ENCODE results near the gene CREBL2. TPM values are rescaled to one million over a fixed set of nuclear protein-coding genes. Genes with fewer than 3 reads are reported as not detected.

The CREBL2 gene
- total RNA-seq, 1 experiment from 2014 or later = 18.3 TPM

- Histone ChIP-seq H3K4me1 (ENCODE audit: insufficient read depth, low read length) (no peaks in the 10 kb centered on the region), H3K9ac (ENCODE audit: extremely low read depth, insufficient read length, low read length) (no peak overlapping the region), H2AK5ac (ENCODE audit: insufficient read length, low read length) (no peak overlapping the region), H3K23me2 (ENCODE audit: insufficient read length, low read depth, low read length, poor library complexity, severe bottlenecking) (peaks cover 8% of the 10 kb centered on the region), H4K91ac (ENCODE audit: insufficient read length, low read depth, low read length) (no peak overlapping the region), H2BK12ac (ENCODE audit: insufficient read length, low read depth, low read length) (no peak overlapping the region), H2AFZ (ENCODE audit: low read length) (no peak overlapping the region), H2BK120ac (ENCODE audit: low read depth, low read length, poor library complexity, severe bottlenecking) (no peak overlapping the region), H3K27me3 (ENCODE audit: insufficient read depth, low read length) (no peaks in the 10 kb centered on the region), H3K23ac (ENCODE audit: insufficient read length, low read depth, low read length) (no peak overlapping the region), H3K4me2 (ENCODE audit: insufficient read depth, insufficient read length, low read length) (no peak overlapping the region), H3K27ac (ENCODE audit: insufficient read length, low read depth, low read length) (no peak overlapping the region), H4K5ac (ENCODE audit: insufficient read length, low read depth, low read length) (no peak overlapping the region), H3K79me2 (ENCODE audit: insufficient read depth, low read length) (no peaks in the 10 kb centered on the region), H3K4ac (ENCODE audit: low read depth, low read length) (no peak overlapping the region), H2BK5ac (ENCODE audit: insufficient read length, low read length) (no peak overlapping the region), H4K8ac (replicated peaks; ENCODE audit: insufficient read length, low read depth, low read length) (no peak overlapping the region), H3K14ac (ENCODE audit: insufficient read depth, low read length) (no peak overlapping the region), H3K9me3 (ENCODE audit: control insufficient read depth, low read depth, low read length) (no peaks in the 10 kb centered on the region), H2BK15ac (ENCODE audit: low read depth, low read length) (no peak overlapping the region), H2BK20ac (ENCODE audit: low read depth, low read length, poor library complexity, severe bottlenecking) (no peak overlapping the region), H3K56ac (ENCODE audit: insufficient read length, low read depth, low read length) (no peak overlapping the region), H3K18ac (ENCODE audit: insufficient read length, low read depth, low read length) (no peak overlapping the region), H4K20me1 (ENCODE audit: control insufficient read depth, insufficient read depth, insufficient read length) (no peaks in the 10 kb centered on the region), H3T11ph (ENCODE audit: low read length) (no peak overlapping the region), H3K79me1 (ENCODE audit: insufficient read depth, low read depth, low read length, poor library complexity, severe bottlenecking) (no peaks in the 10 kb centered on the region)
- no peak overlapping the region for H3K27ac Mint-ChIP-seq
- H3K36me3 Mint-ChIP-seq (ENCODE audit: insufficient read depth in 1 of 3, low read depth in 3 of 3) = peaks cover 0 to 4% (median 0%) of the 10 kb centered on the region in 3 experiments; a peak in 1 of 7 replicates
- H3K4me3 Mint-ChIP-seq = no peak overlapping the region
- TF ChIP-seq, protein P1, sequence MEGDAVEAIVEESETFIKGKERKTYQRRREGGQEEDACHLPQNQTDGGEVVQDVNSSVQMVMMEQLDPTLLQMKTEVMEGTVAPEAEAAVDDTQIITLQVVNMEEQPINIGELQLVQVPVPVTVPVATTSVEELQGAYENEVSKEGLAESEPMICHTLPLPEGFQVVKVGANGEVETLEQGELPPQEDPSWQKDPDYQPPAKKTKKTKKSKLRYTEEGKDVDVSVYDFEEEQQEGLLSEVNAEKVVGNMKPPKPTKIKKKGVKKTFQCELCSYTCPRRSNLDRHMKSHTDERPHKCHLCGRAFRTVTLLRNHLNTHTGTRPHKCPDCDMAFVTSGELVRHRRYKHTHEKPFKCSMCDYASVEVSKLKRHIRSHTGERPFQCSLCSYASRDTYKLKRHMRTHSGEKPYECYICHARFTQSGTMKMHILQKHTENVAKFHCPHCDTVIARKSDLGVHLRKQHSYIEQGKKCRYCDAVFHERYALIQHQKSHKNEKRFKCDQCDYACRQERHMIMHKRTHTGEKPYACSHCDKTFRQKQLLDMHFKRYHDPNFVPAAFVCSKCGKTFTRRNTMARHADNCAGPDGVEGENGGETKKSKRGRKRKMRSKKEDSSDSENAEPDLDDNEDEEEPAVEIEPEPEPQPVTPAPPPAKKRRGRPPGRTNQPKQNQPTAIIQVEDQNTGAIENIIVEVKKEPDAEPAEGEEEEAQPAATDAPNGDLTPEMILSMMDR (conservative IDR thresholded peaks at IDR 0.05) = no peak
- no peaks in the 10 kb centered on the region for H3K27me3 Mint-ChIP-seq (ENCODE audit: low read depth)
- no peak for DNase-seq
- no CpG with 5 or more reads among the region's 3 CpGs for WGBS (ENCODE audit: extremely low coverage, insufficient read length, low lambda C conversion rate)
- peaks cover 13 to 18% of the 10 kb centered on the region in 2 experiments for H3K4me1 Mint-ChIP-seq
- no peaks in the 10 kb centered on the region for H3K9me3 Mint-ChIP-seq
Observed at GRCh38 chr12:12693111-12693671, 81.5 kb downstream of the CREBL2 start.

Other genes with a start within 250 kb of the CREBL2 start
- gene DUSP16, start 49.0 kb upstream of the CREBL2 start, total RNA-seq (2021) = 62.5 and 64.0 TPM in 2 replicates
- gene GPR19, start 84.3 kb downstream of the CREBL2 start, total RNA-seq (2021) = 20.4 and 23.4 TPM in 2 replicates
- 27.7 and 28.3 TPM in 2 replicates for gene CDKN1B, start 105.5 kb downstream of the CREBL2 start, total RNA-seq (2021)
- 0.48 and 0.70 TPM in 2 replicates for gene APOLD1, start 173.8 kb downstream of the CREBL2 start, total RNA-seq (2021)
- 73.9 and 78.2 TPM in 2 replicates for gene DDX47, start 201.5 kb downstream of the CREBL2 start, total RNA-seq (2021)